PFSK-1 (cell line): Measurements from ENCODE around the gene GOLGA6C.

Experiments used
- FOXP2 ChIP-seq: optimal IDR thresholded peaks from 2 replicates; pipeline ENCODE3; 2011; ENCODE audit warnings: borderline replicate concordance, control low read depth, inconsistent platforms; ENCODE audit not compliant: insufficient read depth; ENCODE audit errors: extremely low read length, extremely low read depth
- POLR2AphosphoS5 ChIP-seq: IDR thresholded peaks from 2 replicates; pipeline ENCODE4 v1.6.1; 2012; ENCODE audit warnings: low read depth, mild to moderate bottlenecking, control low read depth, low read length, moderate library complexity
- REST ChIP-seq, 2 experiments: IDR thresholded peaks; 2 replicates each; pipeline versions ENCODE4 v1.6.1 to v1.8.0; 2011 to 2012; ENCODE audit warnings: low read depth in 2 of 2, low read length in 2 of 2, control low read depth in 1 of 2, inconsistent platforms in 1 of 2, mild to moderate bottlenecking in 1 of 2, moderate library complexity in 1 of 2; ENCODE audit not compliant: insufficient read depth in 1 of 2
- SIN3A ChIP-seq: IDR thresholded peaks from 2 replicates; pipeline ENCODE4 v1.6.1; 2012; ENCODE audit warnings: mild to moderate bottlenecking, low read length, moderate library complexity, borderline replicate concordance; ENCODE audit not compliant: insufficient read depth
- TAF1 ChIP-seq: IDR thresholded peaks from 2 replicates; pipeline ENCODE4 v1.6.1; 2012; ENCODE audit warnings: low read length, control low read depth, borderline replicate concordance; ENCODE audit not compliant: insufficient read depth

GRCh38 chr15:75233504-75234190 lies 24.5 kb upstream of the GOLGA6C start:
- no peak for TF ChIP-seq REST (IDR thresholded peaks at IDR 0.05; ENCODE audit: insufficient read depth in 1 of 2, low read depth in 2 of 2, low read length in 2 of 2)
- TF ChIP-seq SIN3A = no peak
- no peak for TF ChIP-seq POLR2AphosphoS5
- TF ChIP-seq TAF1 = no peak
- no peak for TF ChIP-seq FOXP2
